ENCODE data around the gene MAT2A. TPM values are rescaled to one million over a fixed set of nuclear protein-coding genes. Genes with fewer than 3 reads are reported as not detected.
"Not testable (repeated sequence)": the region's sequence is repeated elsewhere in the genome, so short reads cannot be mapped to it uniquely, and the experiment has no call there.

MAT2A gene
- polyA plus RNA-seq, 12 donors: 145 to 284 (median 207) TPM; not detected in 1

- DNase-seq: no peak
Measured at GRCh38 chr2:85577063-85577385, 38.1 kb downstream of the MAT2A start.

GRCh38 chr2:85577386-85578242, 38.6 kb downstream of the MAT2A start, which contains the start of gene VAMP8:
VAMP8 (plus strand) TSS chr2:85577586; CDS start chr2:85577647, 61 bp downstream.
- no peak for DNase-seq

GRCh38 chr2:85578243-85579180, 39.5 kb downstream of the MAT2A start:
- DNase-seq: no peak

GRCh38 chr2:85579266-85579935, 40.4 kb downstream of the MAT2A start:
- no peak for DNase-seq

- DNase-seq: no peak
Measured at GRCh38 chr2:85580206-85580605, 41.2 kb downstream of the MAT2A start.

- DNase-seq: no peak
Measured at GRCh38 chr2:85582492-85582891, 43.5 kb downstream of the MAT2A start.

GRCh38 chr2:85583667-85584353, 44.8 kb downstream of the MAT2A start:
- DNase-seq: no peak

GRCh38 chr2:85584354-85584856, 45.4 kb downstream of the MAT2A start, which contains the start of gene VAMP5:
VAMP5 (plus strand) TSS chr2:85584431; CDS start chr2:85584491, 60 bp downstream.
- DNase-seq: no peak

- no peak for DNase-seq
Measured at GRCh38 chr2:85584857-85585780, 46.2 kb downstream of the MAT2A start.

- DNase-seq: no peak
Measured at GRCh38 chr2:85585781-85586105, 46.8 kb downstream of the MAT2A start.

GRCh38 chr2:85588236-85588635, 49.3 kb downstream of the MAT2A start:
- DNase-seq: no peak

- DNase-seq: no peak
Measured at GRCh38 chr2:85588645-85589044, 49.7 kb downstream of the MAT2A start.

GRCh38 chr2:85589181-85589580, 50.2 kb downstream of the MAT2A start:
- no peak for DNase-seq

- no peak for DNase-seq
Measured at GRCh38 chr2:85589982-85590791, 51.2 kb downstream of the MAT2A start.

GRCh38 chr2:85590950-85591349, 52.0 kb downstream of the MAT2A start:
- DNase-seq: no peak

GRCh38 chr2:85591563-85591962, 52.6 kb downstream of the MAT2A start:
- DNase-seq: no peak

GRCh38 chr2:85592299-85592698, 53.3 kb downstream of the MAT2A start:
- DNase-seq: not testable (repeated sequence)

GRCh38 chr2:85593023-85593422, 54.1 kb downstream of the MAT2A start:
- DNase-seq: no peak
